ENCODE results near the gene UPF2.

UPF2 gene

GRCh38 chr10:11919271-11919670 is 123.3 kb downstream of the UPF2 start:
- no peaks in the 10 kb centered on the region for H3K27me3 ChIP-seq (ENCODE audit: control insufficient read depth in 1 of 2, insufficient read depth in 2 of 2, low read length in 2 of 2)
- H3K9ac ChIP-seq (ENCODE audit: low read length) = no peak overlapping the region
- no peaks in the 10 kb centered on the region for H3K4me1 ChIP-seq (ENCODE audit: insufficient read depth, low read length)
- no peaks in the 10 kb centered on the region for H3K9me3 ChIP-seq (ENCODE audit: low read length)
- H3K4me3 ChIP-seq (ENCODE audit: low read depth in 1 of 2, low read length in 2 of 2) = no peak overlapping the region
- peaks cover 23% of the 10 kb centered on the region for H3K36me3 ChIP-seq (ENCODE audit: insufficient read depth, low read length)
- no peak overlapping the region for H3K27ac ChIP-seq (ENCODE audit: low read depth, low read length)

DNA sequence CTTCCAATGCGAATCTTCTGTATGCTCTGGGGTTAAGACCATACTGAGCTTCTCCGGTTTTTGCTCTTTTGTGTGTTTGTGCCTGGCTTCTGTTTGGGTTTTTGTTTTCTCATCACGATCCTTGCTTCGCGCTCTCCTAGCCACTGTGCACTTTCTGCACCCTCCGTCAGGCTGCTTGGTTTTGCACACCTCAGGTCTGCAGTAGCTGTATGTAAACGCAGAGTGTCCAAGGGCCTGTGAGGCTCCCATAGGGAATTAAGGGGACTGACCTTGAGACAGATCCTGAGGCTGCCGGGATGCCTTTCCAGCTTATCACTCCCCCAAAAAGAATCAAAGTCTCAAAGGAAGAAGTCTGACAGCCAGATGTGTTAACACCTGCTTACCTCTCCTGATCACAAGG is 124.2 kb downstream of the UPF2 start:
- Histone ChIP-seq H3K36me3 (ENCODE audit: insufficient read depth, low read length) (peaks cover 23% of the 10 kb centered on the region), H3K9ac (ENCODE audit: low read length) (no peak overlapping the region), H3K9me3 (ENCODE audit: low read length) (no peaks in the 10 kb centered on the region), H3K4me1 (ENCODE audit: insufficient read depth, low read length) (no peaks in the 10 kb centered on the region), H3K4me3 (ENCODE audit: low read depth in 1 of 2, low read length in 2 of 2) (no peak overlapping the region), H3K27me3 (ENCODE audit: control insufficient read depth in 1 of 2, insufficient read depth in 2 of 2, low read length in 2 of 2) (no peaks in the 10 kb centered on the region), H3K27ac (ENCODE audit: low read depth, low read length) (no peak overlapping the region)

DNA sequence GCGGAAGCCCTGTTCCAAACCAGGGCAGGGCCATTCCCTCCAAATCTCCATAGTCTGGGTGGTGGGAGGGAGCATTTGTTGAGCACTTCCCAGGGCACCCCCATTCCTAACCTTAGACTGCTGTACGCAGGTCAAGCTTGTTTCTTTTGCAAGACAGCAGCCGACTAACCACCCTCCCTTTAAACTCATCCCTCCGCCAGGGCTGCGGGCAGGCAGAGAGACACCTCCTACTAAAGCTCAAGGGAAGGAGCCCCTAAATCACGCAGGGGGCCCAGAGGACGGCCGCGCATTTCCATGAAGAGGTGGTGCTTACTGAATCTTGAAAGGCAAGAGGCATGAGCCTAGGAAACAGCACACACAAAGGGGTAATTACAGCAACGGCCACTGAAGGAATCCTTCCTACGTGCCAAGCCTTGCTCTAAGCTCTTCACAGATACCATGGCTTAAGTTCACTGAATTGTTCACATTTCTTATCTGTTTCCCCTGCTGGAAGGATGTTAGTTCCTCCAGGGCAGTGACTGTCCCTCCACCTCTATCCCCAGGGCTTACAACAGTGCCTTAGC is 129.4 kb downstream of the UPF2 start:
- Histone ChIP-seq H3K9ac (ENCODE audit: low read length) (no peak overlapping the region), H3K27ac (ENCODE audit: low read depth, low read length) (no peak overlapping the region), H3K27me3 (ENCODE audit: control insufficient read depth in 1 of 2, insufficient read depth in 2 of 2, low read length in 2 of 2) (no peaks in the 10 kb centered on the region), H3K36me3 (ENCODE audit: insufficient read depth, low read length) (no peaks in the 10 kb centered on the region), H3K4me1 (ENCODE audit: insufficient read depth, low read length) (no peaks in the 10 kb centered on the region), H3K9me3 (ENCODE audit: low read length) (no peaks in the 10 kb centered on the region), H3K4me3 (ENCODE audit: low read depth in 1 of 2, low read length in 2 of 2) (no peak overlapping the region)

DNA sequence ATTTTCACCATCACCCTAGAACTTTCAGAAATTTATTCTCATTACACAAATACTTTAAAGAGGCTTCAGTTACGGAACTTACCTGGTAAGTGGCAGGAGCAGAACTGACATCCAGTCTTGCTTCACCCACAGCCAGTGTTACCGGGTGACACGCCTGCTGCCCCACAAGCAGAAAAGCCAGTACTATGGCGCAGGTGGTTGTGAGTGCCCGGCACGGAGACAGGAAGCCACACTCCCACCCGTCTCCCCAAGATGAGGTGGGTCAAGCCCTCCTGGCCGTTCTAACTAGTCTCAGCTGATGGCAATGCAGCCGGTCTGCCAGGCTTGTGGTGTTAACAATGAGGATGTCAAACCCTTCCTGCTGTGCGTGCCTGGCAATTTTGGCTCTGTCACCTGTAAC is 132.5 kb downstream of the UPF2 start:
- Histone ChIP-seq H3K4me1 (ENCODE audit: insufficient read depth, low read length) (no peaks in the 10 kb centered on the region), H3K27ac (ENCODE audit: low read depth, low read length) (no peak overlapping the region), H3K4me3 (ENCODE audit: low read depth in 1 of 2, low read length in 2 of 2) (no peak overlapping the region), H3K27me3 (ENCODE audit: control insufficient read depth in 1 of 2, insufficient read depth in 2 of 2, low read length in 2 of 2) (no peaks in the 10 kb centered on the region), H3K36me3 (ENCODE audit: insufficient read depth, low read length) (no peaks in the 10 kb centered on the region), H3K9me3 (ENCODE audit: low read length) (no peaks in the 10 kb centered on the region), H3K9ac (ENCODE audit: low read length) (no peak overlapping the region)

DNA sequence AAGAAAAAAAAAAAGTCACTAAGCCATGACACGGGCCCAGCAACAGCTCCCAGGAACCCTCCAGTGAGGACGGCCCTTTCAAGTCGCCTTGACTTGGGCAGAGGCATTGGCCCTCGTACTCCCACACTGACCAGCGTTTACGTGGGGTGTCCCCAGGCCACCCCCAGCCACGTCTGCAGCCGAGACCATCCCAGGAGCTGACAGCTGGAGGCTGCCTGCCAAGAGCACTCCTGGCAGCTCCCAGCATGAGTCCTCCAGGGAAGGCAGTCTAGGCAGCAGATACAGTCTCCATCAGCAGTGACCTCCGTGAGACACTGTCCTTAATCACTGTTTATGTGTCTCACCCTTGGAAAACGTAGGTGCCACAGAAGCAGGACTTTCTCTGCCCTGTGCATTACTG is 133.0 kb downstream of the UPF2 start:
- no peak overlapping the region for H3K9ac ChIP-seq (ENCODE audit: low read length)

GRCh38 chr10:11908991-11909390 is 133.6 kb downstream of the UPF2 start:
- no peaks in the 10 kb centered on the region for H3K4me1 ChIP-seq (ENCODE audit: insufficient read depth, low read length)
- H3K4me3 ChIP-seq (ENCODE audit: low read depth in 1 of 2, low read length in 2 of 2) = no peak overlapping the region
- no peaks in the 10 kb centered on the region for H3K9me3 ChIP-seq (ENCODE audit: low read length)
- H3K36me3 ChIP-seq (ENCODE audit: insufficient read depth, low read length) = no peaks in the 10 kb centered on the region
- H3K9ac ChIP-seq (ENCODE audit: low read length) = no peak overlapping the region
- H3K27ac ChIP-seq (ENCODE audit: low read depth, low read length) = no peak overlapping the region
- H3K27me3 ChIP-seq (ENCODE audit: control insufficient read depth in 1 of 2, insufficient read depth in 2 of 2, low read length in 2 of 2) = no peaks in the 10 kb centered on the region

More for the DNA sequence above, 133.0 kb downstream of the UPF2 start:
- Histone ChIP-seq H3K36me3 (ENCODE audit: insufficient read depth, low read length) (no peaks in the 10 kb centered on the region), H3K4me1 (ENCODE audit: insufficient read depth, low read length) (no peaks in the 10 kb centered on the region), H3K27ac (ENCODE audit: low read depth, low read length) (no peak overlapping the region), H3K4me3 (ENCODE audit: low read depth in 1 of 2, low read length in 2 of 2) (no peak overlapping the region), H3K27me3 (ENCODE audit: control insufficient read depth in 1 of 2, insufficient read depth in 2 of 2, low read length in 2 of 2) (no peaks in the 10 kb centered on the region), H3K9me3 (ENCODE audit: low read length) (no peaks in the 10 kb centered on the region)

- no peaks in the 10 kb centered on the region for H3K9me3 ChIP-seq (ENCODE audit: low read length)
- H3K4me1 ChIP-seq (ENCODE audit: insufficient read depth, low read length) = no peaks in the 10 kb centered on the region
- no peak overlapping the region for H3K27ac ChIP-seq (ENCODE audit: low read depth, low read length)
- H3K27me3 ChIP-seq (ENCODE audit: control insufficient read depth in 1 of 2, insufficient read depth in 2 of 2, low read length in 2 of 2) = no peaks in the 10 kb centered on the region
- no peaks in the 10 kb centered on the region for H3K36me3 ChIP-seq (ENCODE audit: insufficient read depth, low read length)
- H3K9ac ChIP-seq (ENCODE audit: low read length) = no peak overlapping the region
- H3K4me3 ChIP-seq (ENCODE audit: low read depth in 1 of 2, low read length in 2 of 2) = no peak overlapping the region
Measured at GRCh38 chr10:11908536-11908935, 134.1 kb downstream of the UPF2 start.

GRCh38 chr10:11907914-11908313 is 134.7 kb downstream of the UPF2 start:
- Histone ChIP-seq H3K4me3 (ENCODE audit: low read depth in 1 of 2, low read length in 2 of 2) (no peak overlapping the region), H3K4me1 (ENCODE audit: insufficient read depth, low read length) (no peaks in the 10 kb centered on the region), H3K27ac (ENCODE audit: low read depth, low read length) (no peak overlapping the region), H3K9me3 (ENCODE audit: low read length) (no peaks in the 10 kb centered on the region), H3K27me3 (ENCODE audit: control insufficient read depth in 1 of 2, insufficient read depth in 2 of 2, low read length in 2 of 2) (no peaks in the 10 kb centered on the region), H3K36me3 (ENCODE audit: insufficient read depth, low read length) (no peaks in the 10 kb centered on the region), H3K9ac (ENCODE audit: low read length) (no peak overlapping the region)

DNA sequence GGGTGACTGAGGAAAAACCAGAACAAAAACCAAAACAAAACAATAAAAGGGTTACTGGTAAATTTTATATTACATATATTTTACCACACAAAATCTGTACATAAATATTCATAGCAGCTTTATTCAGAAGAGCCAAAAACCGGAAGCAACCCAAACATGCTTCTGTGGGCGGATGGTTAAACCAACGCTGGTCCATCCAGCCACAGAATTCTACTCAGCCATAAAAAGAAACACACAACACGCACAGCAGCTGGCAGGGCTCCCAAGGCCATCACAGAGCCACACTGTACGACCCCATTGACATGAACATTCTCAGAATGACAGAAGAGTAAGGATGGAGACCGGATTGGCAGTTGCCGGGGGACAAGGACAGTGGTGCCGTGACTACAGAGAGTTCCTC is 135.9 kb downstream of the UPF2 start:
- H3K4me1 ChIP-seq (ENCODE audit: insufficient read depth, low read length) = no peaks in the 10 kb centered on the region
- no peak overlapping the region for H3K9ac ChIP-seq (ENCODE audit: low read length)
- no peak overlapping the region for H3K27ac ChIP-seq (ENCODE audit: low read depth, low read length)
- H3K36me3 ChIP-seq (ENCODE audit: insufficient read depth, low read length) = no peaks in the 10 kb centered on the region
- H3K27me3 ChIP-seq (ENCODE audit: control insufficient read depth in 1 of 2, insufficient read depth in 2 of 2, low read length in 2 of 2) = no peaks in the 10 kb centered on the region
- H3K4me3 ChIP-seq (ENCODE audit: low read depth in 1 of 2, low read length in 2 of 2) = no peak overlapping the region
- no peaks in the 10 kb centered on the region for H3K9me3 ChIP-seq (ENCODE audit: low read length)

DNA sequence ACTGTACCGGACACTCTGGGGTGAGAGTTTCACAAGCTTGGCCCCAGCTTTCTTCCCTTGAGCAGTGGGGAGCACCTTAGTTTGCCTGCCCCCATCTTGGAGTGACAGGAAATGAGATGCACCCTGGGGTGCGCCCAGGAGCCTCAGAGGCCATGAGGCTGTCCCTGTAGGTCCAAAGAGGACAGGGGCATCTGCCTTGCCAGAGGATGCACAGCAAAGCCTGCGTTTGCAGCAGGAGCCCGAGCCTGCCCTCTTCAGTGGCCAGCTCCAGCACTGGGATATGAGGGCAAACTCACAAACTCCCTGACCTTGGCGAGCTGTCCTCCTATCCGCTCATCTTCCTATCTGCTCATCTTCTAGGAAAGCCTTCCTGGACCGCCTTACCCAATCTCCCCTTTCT is 140.0 kb downstream of the UPF2 start:
- Histone ChIP-seq H3K4me3 (ENCODE audit: low read depth in 1 of 2, low read length in 2 of 2) (no peak overlapping the region), H3K4me1 (ENCODE audit: insufficient read depth, low read length) (no peaks in the 10 kb centered on the region), H3K27me3 (ENCODE audit: control insufficient read depth in 1 of 2, insufficient read depth in 2 of 2, low read length in 2 of 2) (no peaks in the 10 kb centered on the region), H3K9me3 (ENCODE audit: low read length) (no peaks in the 10 kb centered on the region), H3K36me3 (ENCODE audit: insufficient read depth, low read length) (no peaks in the 10 kb centered on the region), H3K27ac (ENCODE audit: low read depth, low read length) (no peak overlapping the region), H3K9ac (ENCODE audit: low read length) (no peak overlapping the region)

- no peak overlapping the region for H3K4me3 ChIP-seq (ENCODE audit: low read depth in 1 of 2, low read length in 2 of 2)
- no peaks in the 10 kb centered on the region for H3K9me3 ChIP-seq (ENCODE audit: low read length)
- H3K36me3 ChIP-seq (ENCODE audit: insufficient read depth, low read length) = no peaks in the 10 kb centered on the region
- no peak overlapping the region for H3K27ac ChIP-seq (ENCODE audit: low read depth, low read length)
- no peaks in the 10 kb centered on the region for H3K27me3 ChIP-seq (ENCODE audit: control insufficient read depth in 1 of 2, insufficient read depth in 2 of 2, low read length in 2 of 2)
- H3K4me1 ChIP-seq (ENCODE audit: insufficient read depth, low read length) = no peaks in the 10 kb centered on the region
- H3K9ac ChIP-seq (ENCODE audit: low read length) = no peak overlapping the region
Measured at GRCh38 chr10:11901833-11902475, 140.7 kb downstream of the UPF2 start.

DNA sequence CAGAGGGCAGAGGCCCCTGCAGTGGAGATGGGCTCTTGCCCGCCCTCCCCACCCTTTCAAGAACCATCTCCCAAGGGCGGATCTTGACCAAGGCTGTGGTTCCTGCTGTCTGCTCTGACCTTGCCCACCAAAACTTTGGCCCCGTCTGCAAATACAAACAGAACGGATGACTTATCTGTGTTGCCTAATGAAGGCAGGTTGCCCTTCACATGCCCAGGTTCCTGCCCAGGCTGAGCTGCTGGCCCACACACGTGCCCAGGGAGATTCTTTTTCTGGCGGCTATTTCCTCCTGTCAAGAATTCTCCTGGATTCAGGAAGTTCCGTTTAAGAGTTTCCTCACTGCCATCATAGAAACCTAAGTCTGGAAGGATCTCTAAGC is 141.2 kb downstream of the UPF2 start:
- no peaks in the 10 kb centered on the region for H3K4me1 ChIP-seq (ENCODE audit: insufficient read depth, low read length)

More for the DNA sequence above, 141.2 kb downstream of the UPF2 start:
- Histone ChIP-seq H3K36me3 (ENCODE audit: insufficient read depth, low read length) (no peaks in the 10 kb centered on the region), H3K27me3 (ENCODE audit: control insufficient read depth in 1 of 2, insufficient read depth in 2 of 2, low read length in 2 of 2) (no peaks in the 10 kb centered on the region), H3K27ac (ENCODE audit: low read depth, low read length) (no peak overlapping the region), H3K9me3 (ENCODE audit: low read length) (no peaks in the 10 kb centered on the region), H3K9ac (ENCODE audit: low read length) (no peak overlapping the region), H3K4me3 (ENCODE audit: low read depth in 1 of 2, low read length in 2 of 2) (no peak overlapping the region)
